GM23248 (cell line): ENCODE measurements around the gene THBS3. TPM values are rescaled to one million over a fixed set of nuclear protein-coding genes. Genes with fewer than 3 reads are reported as not detected.

ENCODE experiments used
- DNase-seq: peaks from one replicate; pipeline ENCODE4 v3.0.0-alpha.2; 2015
- H2AFZ ChIP-seq: fragments of 200-600 bp; sonication (generic); 2 replicates; pipeline ENCODE4 v1.6.1; 2016; ENCODE audit warnings: antibody characterized with exemption
- H3F3A ChIP-seq: fragments of 200-600 bp; sonication (generic); 2 replicates; pipeline ENCODE4 v1.6.1; 2016; ENCODE audit warnings: mild to moderate bottlenecking, antibody characterized with exemption, mixed run types; ENCODE audit not compliant: insufficient read depth
- H3K27ac ChIP-seq: fragments of 200-600 bp; sonication (generic); 2 replicates; pipeline ENCODE4 v1.5.1; 2016; ENCODE audit warnings: mild to moderate bottlenecking
- H3K27me3 ChIP-seq: fragments of 200-600 bp; sonication (generic); replicated peaks from 2 replicates; pipeline ENCODE4 v1.6.1; 2016; ENCODE audit warnings: mild to moderate bottlenecking; ENCODE audit not compliant: insufficient read depth
- H3K36me3 ChIP-seq: fragments of 200-600 bp; sonication (generic); 2 replicates; pipeline ENCODE4 v1.6.1; 2016; ENCODE audit warnings: low read depth, mild to moderate bottlenecking
- H3K4me1 ChIP-seq: fragments of 200-600 bp; sonication (generic); 2 replicates; pipeline ENCODE4 v1.6.1; 2016; ENCODE audit warnings: mild to moderate bottlenecking; ENCODE audit not compliant: insufficient read depth
- H3K4me2 ChIP-seq: fragments of 200-600 bp; sonication (generic); one replicate; pipeline ENCODE4 v1.6.1; 2016; ENCODE audit warnings: mild to moderate bottlenecking; ENCODE audit not compliant: unreplicated experiment
- H3K4me3 ChIP-seq: fragments of 200-600 bp; sonication (generic); 2 replicates; pipeline ENCODE4 v1.5.1; 2016; ENCODE audit warnings: mild to moderate bottlenecking
- H3K79me2 ChIP-seq: fragments of 200-600 bp; sonication (generic); 2 replicates; pipeline ENCODE4 v1.6.1; 2016; ENCODE audit warnings: mild to moderate bottlenecking; ENCODE audit not compliant: insufficient read depth
- H3K9ac ChIP-seq: fragments of 200-600 bp; sonication (generic); 2 replicates; pipeline ENCODE4 v1.6.1; 2016; ENCODE audit warnings: mild to moderate bottlenecking
- H3K9me2 ChIP-seq: fragments of 200-600 bp; sonication (generic); 2 replicates; pipeline ENCODE4 v1.6.1; 2016; ENCODE audit warnings: mixed run types, mild to moderate bottlenecking, moderate library complexity; ENCODE audit not compliant: insufficient read depth
- H3K9me3 ChIP-seq: fragments of 200-600 bp; sonication (generic); one replicate; pipeline ENCODE4 v1.6.1; 2017; ENCODE audit warnings: low read depth
- H4K20me1 ChIP-seq: fragments of 200-600 bp; sonication (generic); 2 replicates; pipeline ENCODE4 v1.6.0; 2016; ENCODE audit not compliant: insufficient read depth
- EZH2 ChIP-seq: fragments of 200-600 bp; sonication (generic); IDR thresholded peaks from 2 replicates; pipeline ENCODE4 v1.6.1; 2018; ENCODE audit warnings: antibody characterized with exemption, mild to moderate bottlenecking; ENCODE audit not compliant: insufficient read depth, poor library complexity, severe bottlenecking
- EZH2phosphoT487 ChIP-seq: fragments of 200-600 bp; sonication (generic); IDR thresholded peaks from 2 replicates; pipeline ENCODE4 v1.6.1; 2018; ENCODE audit warnings: antibody characterized with exemption, moderate library complexity, mild to moderate bottlenecking, low read depth; ENCODE audit not compliant: insufficient read depth
- WGBS, 2 experiments: methylation state at CpG; one replicate each; pipeline ENCODE4 v1.1.6; 2015 to 2017; ENCODE audit warnings: low lambda C conversion rate in 2 of 2, low coverage in 1 of 2; ENCODE audit errors: missing lambda C conversion rate in 2 of 2; 5-methylcytosine and 5-hydroxymethylcytosine counted together
- in situ Hi-C: fragments of 300-500 bp; cut with MboI; formaldehyde crosslinking; loops from 2 replicates; pipeline ENCODE4 v1.15.0; 2020
- polyA plus RNA-seq: library from polyadenylated mRNA; unstranded; fragments of >200 nt; fragmentation: Nextera tagmentation; extraction: Ambion mirVana; gene quantifications from 2 replicates; pipeline ENCODE4 v1.2.1, GENCODE V29; 2016
- total RNA-seq: library from RNA; depleted of rRNA; stranded (reverse); fragments of >200 nt; shearing (Covaris generic); gene quantifications from 2 replicates; pipeline ENCODE4 v1.2.3, GENCODE V29; 2014

Gene THBS3
- total and polyA plus RNA-seq, 2 experiments from 2014 or later, result 16.6 to 20.6 TPM

DNA sequence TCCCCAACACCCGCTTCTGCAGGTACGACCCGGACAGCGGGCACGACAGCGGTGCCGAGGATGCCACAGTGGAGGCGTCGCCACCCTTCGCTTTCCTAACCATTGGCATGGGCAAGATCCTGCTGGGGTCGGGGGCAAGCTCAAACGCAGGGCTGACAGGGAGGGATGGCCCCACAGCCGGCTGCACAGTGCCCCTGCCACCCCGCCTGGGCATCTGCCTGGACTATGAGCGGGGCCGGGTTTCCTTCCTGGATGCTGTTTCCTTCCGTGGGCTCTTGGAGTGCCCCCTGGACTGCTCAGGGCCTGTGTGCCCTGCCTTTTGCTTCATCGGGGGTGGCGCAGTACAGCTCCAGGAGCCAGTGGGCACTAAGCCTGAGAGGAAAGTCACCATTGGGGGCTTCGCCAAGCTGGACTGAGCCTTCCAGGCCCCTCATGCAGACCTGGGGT lies 23.9 kb downstream of the THBS3 start:
- Histone ChIP-seq H3K4me2 (no peak overlapping the region), H2AFZ (no peak overlapping the region), H3K79me2 (no peaks in the 10 kb centered on the region), H3K9me2 (no peaks in the 10 kb centered on the region), H3K27me3 (no peaks in the 10 kb centered on the region), H4K20me1 (no peaks in the 10 kb centered on the region), H3K9ac (no peak overlapping the region), H3F3A (no peaks in the 10 kb centered on the region), H3K36me3 (no peaks in the 10 kb centered on the region; the same call in 1 of the 2 replicates), H3K4me3 (no peak overlapping the region), H3K27ac (no peak overlapping the region), H3K9me3 (no peaks in the 10 kb centered on the region), H3K4me1 (no peaks in the 10 kb centered on the region)
- no peak for TF ChIP-seq EZH2phosphoT487
- no peak for TF ChIP-seq EZH2
- in situ Hi-C loops, result no loop called here
- no peak for DNase-seq
- WGBS, 2 experiments, result 82 to 85% methylated on average over 20 of the region's 20 CpGs

DNA sequence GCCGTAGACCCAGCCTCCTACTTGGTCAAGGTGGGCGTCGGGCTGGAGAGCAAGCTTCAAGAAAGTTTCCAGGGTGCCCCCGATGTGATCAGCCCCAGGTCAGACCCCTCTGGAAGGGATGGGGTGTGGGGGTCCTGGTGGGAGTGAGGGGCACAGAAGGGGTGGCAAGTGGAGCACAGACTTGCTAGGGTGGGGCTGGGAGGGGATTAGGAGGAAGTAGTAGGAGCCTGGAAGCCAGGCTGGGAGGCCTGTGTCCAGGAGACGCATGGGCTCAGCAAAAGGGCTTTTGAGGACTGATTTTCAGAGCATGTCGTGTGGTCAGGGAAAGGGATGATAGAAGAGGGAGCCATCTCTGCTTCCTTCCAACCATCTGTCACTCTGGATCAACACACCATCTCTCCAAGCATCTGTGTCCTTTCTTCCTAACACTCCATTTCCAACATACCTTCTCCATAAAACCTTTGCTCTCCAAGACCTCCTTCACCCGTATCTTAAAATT lies 25.6 kb downstream of the THBS3 start:
- no peaks in the 10 kb centered on the region for H3K9me3 ChIP-seq
- no peaks in the 10 kb centered on the region; the same call in 1 of the 2 replicates for H3K36me3 ChIP-seq
- H4K20me1 ChIP-seq, result no peaks in the 10 kb centered on the region
- H2AFZ ChIP-seq, result no peak overlapping the region
- H3K79me2 ChIP-seq, result no peaks in the 10 kb centered on the region
- no peaks in the 10 kb centered on the region for H3K9me2 ChIP-seq
- DNase-seq, result no peak
- no peaks in the 10 kb centered on the region for H3K4me1 ChIP-seq
- 90 to 93% methylated on average over 4 to 7 of the region's 7 CpGs for WGBS, 2 experiments
- H3K27me3 ChIP-seq, result no peaks in the 10 kb centered on the region
- no peak overlapping the region for H3K27ac ChIP-seq
- no peak overlapping the region for H3K9ac ChIP-seq
- H3K4me2 ChIP-seq, result no peak overlapping the region
- no peak overlapping the region for H3K4me3 ChIP-seq
- in situ Hi-C loops, result no loop called here
- H3F3A ChIP-seq, result no peaks in the 10 kb centered on the region
- TF ChIP-seq EZH2 (no peak), EZH2phosphoT487 (no peak)

DNA sequence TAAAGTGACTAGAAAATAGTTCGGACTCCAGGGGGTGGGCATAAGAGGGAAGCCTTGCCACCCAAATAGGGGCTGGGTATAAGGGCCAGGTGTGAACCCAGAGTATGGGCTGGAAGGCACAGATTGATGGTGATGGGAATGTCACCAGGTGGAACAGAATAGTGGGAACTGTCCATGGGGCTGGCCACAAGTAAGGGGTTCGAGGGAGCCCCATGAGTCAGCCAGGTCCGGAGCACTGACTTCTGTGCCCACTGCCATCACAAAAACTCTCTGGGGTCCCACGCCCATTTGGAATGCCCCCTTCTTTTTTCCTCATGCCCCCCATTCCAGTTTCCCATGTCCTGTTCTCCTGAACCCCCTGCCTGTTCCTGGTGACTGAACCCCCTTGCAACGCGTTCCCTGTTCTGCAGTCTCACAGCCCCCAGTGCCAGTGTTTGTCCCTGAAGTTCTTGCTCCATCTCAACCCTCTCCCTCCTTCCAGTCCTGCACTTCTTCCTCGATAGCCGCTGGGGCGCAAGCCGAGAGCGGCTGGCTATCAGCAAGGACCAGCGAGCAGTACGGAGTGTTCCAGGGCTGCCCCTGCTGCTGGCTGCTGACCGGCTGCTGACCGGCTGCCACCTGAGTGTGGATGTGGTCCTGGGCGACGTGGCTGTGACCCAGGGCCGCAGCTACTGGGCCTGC lies 26.2 kb downstream of the THBS3 start:
- Histone ChIP-seq H3K27me3 (no peaks in the 10 kb centered on the region), H3K79me2 (no peaks in the 10 kb centered on the region), H2AFZ (no peak overlapping the region), H4K20me1 (no peaks in the 10 kb centered on the region), H3K4me3 (no peak overlapping the region), H3K27ac (no peak overlapping the region), H3K4me1 (no peaks in the 10 kb centered on the region), H3K9me3 (no peaks in the 10 kb centered on the region), H3F3A (0 out of 2 replicates have a peak, but pooled peaks cover under 1% of the 10 kb centered on the region), H3K9me2 (no peaks in the 10 kb centered on the region), H3K9ac (no peak overlapping the region), H3K4me2 (no peak overlapping the region), H3K36me3 (no peaks in the 10 kb centered on the region; the same call in 1 of the 2 replicates)
- no peak for TF ChIP-seq EZH2phosphoT487
- no peak for TF ChIP-seq EZH2
- in situ Hi-C loops, result no loop called here
- no peak for DNase-seq
- 94 to 96% methylated on average over 18 of the region's 18 CpGs for WGBS, 2 experiments

DNA sequence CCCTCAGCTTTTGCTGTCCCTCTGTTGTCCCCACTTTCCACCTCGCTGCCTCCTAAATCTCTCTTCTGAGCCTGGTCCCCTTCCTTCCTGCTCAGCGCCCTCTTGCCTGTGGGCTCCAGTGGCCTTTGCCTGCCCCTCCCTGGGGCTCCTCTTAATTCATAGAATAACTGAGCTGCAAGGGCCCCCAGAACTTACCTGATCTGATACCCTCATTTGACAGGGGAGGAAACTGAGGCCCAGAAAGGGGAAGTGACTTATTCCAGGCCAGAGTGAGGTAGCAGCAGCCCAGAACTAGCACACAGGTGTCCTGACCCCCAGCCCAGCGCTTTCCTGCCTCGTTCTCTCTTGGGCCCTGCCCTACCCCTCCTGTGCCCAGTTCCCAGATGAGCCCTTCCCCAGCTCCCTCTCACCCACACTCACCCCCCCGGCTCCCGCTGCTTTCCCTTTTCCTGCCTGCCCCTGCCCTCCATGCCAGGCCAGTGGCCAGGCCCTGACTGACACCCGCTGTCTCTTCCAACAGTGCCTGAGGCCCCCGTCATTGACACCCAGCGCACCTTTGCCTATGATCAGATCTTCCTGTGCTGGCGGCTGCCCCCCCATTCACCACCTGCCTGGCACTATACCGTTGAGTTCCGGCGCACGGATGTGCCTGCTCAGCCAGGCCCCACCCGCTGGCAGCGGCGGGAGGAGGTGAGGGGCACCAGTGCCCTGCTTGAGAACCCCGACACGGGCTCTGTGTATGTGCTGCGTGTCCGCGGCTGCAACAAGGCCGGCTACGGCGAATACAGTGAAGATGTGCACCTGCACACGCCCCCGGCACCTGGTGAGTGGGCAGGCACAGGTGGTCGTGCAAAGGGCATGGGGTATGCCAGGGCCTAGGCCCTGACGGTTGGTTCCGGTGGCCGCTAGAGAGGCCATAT lies 28.3 kb downstream of the THBS3 start:
- Histone ChIP-seq H4K20me1 (no peaks in the 10 kb centered on the region), H2AFZ (no peak overlapping the region), H3K27me3 (no peaks in the 10 kb centered on the region), H3F3A (peaks cover 5% of the 10 kb centered on the region; the same call in 1 of the 2 replicates), H3K9me2 (no peaks in the 10 kb centered on the region), H3K79me2 (no peaks in the 10 kb centered on the region), H3K36me3 (no peaks in the 10 kb centered on the region; the same call in 1 of the 2 replicates), H3K9me3 (no peaks in the 10 kb centered on the region), H3K4me1 (no peaks in the 10 kb centered on the region), H3K9ac (no peak overlapping the region), H3K4me2 (no peak overlapping the region), H3K27ac (no peak overlapping the region), H3K4me3 (no peak overlapping the region)
- in situ Hi-C loops, result no loop called here
- 94% methylated on average over 30 to 31 of the region's 31 CpGs for WGBS, 2 experiments
- DNase-seq, result no peak
- TF ChIP-seq EZH2phosphoT487 (no peak), EZH2 (no peak)
